NCI-H2107 treated with DMSO at 0.1 percent for 48 hours (cell line): ENCODE results near the gene FGFBP3.

Experiments
- DNase-seq: peaks from one replicate; lab custom pipeline; 2025; ENCODE audit not compliant: unreplicated experiment; lab: John Stamatoyannopoulos, UW

The FGFBP3 gene

GRCh38 chr10:91909117-91909677 is at the start of gene FGFBP3:
TSS of gene FGFBP3 (minus strand) at chr10:91909486. CDS start at chr10:91908969, 517 bp downstream.
- peak; percentile 12 for DNase-seq

- no peak for DNase-seq
These were observed 47.8 kb upstream of the FGFBP3 start for GRCh38 chr10:91957091-91957490.

GRCh38 chr10:91955114-91955513 is 45.8 kb upstream of the FGFBP3 start:
- DNase-seq: no peak

- DNase-seq: no peak
These were observed 44.4 kb upstream of the FGFBP3 start for GRCh38 chr10:91953600-91954160.

- no peak for DNase-seq
These were observed 35.8 kb upstream of the FGFBP3 start for GRCh38 chr10:91944880-91945630.

- DNase-seq: no peak
These were observed 32.1 kb upstream of the FGFBP3 start for GRCh38 chr10:91941426-91941825.

- DNase-seq: no peak
These were observed 30.4 kb upstream of the FGFBP3 start for GRCh38 chr10:91939653-91940052.

- no peak for DNase-seq
These were observed 26.6 kb upstream of the FGFBP3 start for GRCh38 chr10:91935886-91936285.

GRCh38 chr10:91932737-91933136 is 23.5 kb upstream of the FGFBP3 start:
- DNase-seq: no peak

- no peak for DNase-seq
These were observed 22.4 kb upstream of the FGFBP3 start for GRCh38 chr10:91931526-91932190.

GRCh38 chr10:91930939-91931338 is 21.7 kb upstream of the FGFBP3 start:
- no peak for DNase-seq

GRCh38 chr10:91925022-91925320 is 15.7 kb upstream of the FGFBP3 start:
- no peak for DNase-seq

GRCh38 chr10:91924212-91925021 is 15.1 kb upstream of the FGFBP3 start:
- DNase-seq: no peak

- peak; percentile 61 for DNase-seq
These were observed 14.3 kb upstream of the FGFBP3 start, which contains the start of gene BTAF1 for GRCh38 chr10:91923371-91924211. TSS of gene BTAF1 (plus strand) at chr10:91923770. CDS start at chr10:91924077, 307 bp downstream.

- no peak for DNase-seq
These were observed 10.4 kb upstream of the FGFBP3 start for GRCh38 chr10:91919651-91920050.

GRCh38 chr10:91910467-91910866 is 1.2 kb upstream of the FGFBP3 start:
- DNase-seq: no peak

GRCh38 chr10:91908337-91909116 is 759 bp downstream of the FGFBP3 start:
- peak; percentile 46 for DNase-seq

- DNase-seq: no peak
These were observed 1.4 kb downstream of the FGFBP3 start for GRCh38 chr10:91907914-91908336.

GRCh38 chr10:91907033-91907594 is 2.2 kb downstream of the FGFBP3 start:
- DNase-seq: no peak
